Brain pericyte (primary cell): ENCODE data around the gene CECR2.

ENCODE experiments used
- DNase-seq: peaks from one replicate; pipeline ENCODE4 v3.0.0-alpha.2; 2012; ENCODE audit warnings: low read depth, low spot score

CECR2 gene

DNA sequence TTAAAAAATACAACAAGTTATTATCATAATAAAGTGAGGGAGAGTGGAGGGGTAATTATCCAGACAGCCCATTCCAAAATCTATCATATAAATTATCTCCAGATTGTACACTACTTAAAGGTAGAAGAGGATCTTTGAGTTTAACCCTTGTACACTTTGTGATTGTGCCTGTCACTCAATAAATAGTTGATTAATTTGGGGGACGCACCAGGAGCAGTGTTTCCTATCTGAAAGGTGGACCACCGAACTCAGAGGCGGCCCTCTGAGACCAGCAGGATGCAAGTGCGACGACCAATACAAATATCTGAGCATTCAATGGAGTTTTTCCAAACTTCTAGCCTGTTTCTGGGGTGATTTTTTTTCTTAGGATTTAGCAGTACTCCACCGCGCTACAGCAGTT is 1.1 kb upstream of the CECR2 start:
- no peak for DNase-seq

DNA sequence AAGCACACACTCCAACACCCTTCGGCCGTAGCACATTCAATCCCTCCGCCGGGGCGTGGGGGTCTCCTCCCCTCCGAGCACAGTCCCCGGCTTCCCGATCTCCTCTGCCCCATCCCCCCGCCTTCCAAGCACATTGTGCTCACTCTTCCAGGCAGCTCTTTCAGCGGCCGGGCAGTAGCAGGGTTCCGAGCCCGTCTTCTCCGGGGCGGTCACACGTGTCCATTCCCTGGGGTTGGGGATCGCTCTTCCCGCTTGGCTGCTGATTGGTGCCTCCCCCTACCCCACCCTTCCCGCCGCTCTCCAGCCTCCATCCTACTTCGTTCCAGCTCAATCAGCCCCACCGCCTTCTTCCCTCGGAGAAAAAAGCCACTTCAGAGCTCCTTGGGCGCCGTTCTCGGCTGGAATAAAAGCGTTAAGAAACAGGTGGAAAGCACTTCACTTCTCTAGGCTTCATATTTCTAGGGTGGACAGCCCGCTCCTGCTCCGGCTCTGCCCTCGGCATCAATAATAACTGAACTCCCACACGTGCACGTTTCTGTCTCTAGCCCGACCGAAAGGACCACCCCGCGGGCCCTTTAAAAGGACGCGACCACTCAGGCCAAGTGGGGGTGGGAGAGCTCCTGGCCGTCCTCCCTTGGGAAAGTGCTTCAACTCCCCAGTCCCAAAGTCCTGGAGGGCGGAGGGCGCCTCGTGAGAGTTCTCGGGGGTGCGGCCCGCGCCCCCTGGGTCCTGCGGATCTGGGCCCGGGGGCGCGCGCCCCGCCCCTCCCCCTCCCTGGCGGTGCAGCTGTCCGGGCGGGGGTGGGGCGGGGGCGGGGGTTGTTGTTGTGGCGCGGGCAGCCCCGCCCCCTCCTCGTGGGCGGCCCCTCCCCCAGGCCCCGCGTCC is 464 bp upstream of the CECR2 start:
- DNase-seq: no peak

DNA sequence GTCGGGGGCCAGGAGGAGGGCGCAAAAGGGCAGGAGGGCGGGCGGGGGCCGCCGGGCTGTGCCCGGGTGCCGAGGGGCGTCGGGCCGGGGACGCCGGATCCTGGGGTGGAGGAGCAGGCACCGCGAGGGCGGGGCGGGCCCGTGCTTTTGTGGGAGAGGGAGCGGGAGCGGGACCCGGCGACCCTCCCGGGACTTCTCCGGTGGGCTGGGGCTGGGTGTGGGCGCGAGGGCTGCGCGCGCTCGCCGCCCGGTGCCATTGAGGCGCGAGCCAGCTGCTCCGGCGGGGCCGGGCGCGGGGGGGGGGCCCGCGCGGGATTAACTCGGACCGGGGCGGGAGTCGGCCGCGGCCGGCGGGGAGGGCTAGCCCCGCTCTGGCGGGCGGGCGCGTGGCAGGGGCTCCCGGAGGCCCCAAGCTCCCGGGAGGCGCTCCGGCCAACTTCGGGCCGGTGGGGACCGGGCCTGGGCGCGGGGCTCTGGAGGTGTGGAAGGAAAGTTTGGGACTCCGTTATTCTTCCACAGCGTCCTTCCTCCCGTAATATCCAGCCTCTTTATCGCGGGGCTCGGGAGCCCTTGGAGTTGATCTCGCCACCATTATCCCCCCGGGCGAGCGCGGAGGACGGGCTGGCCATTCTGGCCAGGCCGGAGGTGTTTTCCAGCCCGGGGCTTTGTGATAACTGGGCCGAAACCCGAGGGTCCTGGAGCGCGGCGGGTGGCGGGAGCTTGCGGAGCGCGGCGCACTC is 936 bp downstream of the CECR2 start:
- DNase-seq: no peak

DNA sequence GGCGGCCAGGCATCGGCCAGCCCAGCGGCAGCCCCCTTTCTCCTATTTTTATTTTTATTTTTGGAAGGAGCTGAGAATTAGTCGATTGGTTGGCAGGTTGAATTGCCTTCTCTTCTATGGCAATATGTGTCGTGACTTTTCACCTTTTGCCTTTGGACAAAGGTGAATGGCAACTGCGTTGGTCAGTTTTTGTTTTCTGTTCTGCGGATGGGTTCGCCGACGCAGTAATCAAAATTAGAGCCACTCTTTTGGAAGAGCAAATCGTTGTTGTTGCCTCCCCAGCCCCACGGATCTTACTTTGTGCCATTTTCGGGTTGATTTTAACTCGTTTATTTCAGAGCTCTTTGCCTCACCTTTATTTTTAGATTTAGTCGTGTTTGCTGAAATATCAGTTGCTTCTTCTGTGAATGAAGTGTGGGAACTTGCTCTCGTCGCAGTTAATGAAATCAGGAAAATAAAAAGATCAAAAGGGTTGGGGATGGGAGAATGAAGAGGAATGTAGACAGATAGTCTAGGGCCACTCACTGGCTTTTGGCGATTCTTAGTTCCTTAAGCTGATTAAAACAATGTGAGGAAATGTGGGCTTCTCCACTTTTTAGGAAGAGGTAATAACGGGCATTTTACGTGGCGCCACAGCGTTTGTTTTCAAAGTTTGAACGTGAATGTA is 1.6 kb downstream of the CECR2 start:
- no peak for DNase-seq

DNA sequence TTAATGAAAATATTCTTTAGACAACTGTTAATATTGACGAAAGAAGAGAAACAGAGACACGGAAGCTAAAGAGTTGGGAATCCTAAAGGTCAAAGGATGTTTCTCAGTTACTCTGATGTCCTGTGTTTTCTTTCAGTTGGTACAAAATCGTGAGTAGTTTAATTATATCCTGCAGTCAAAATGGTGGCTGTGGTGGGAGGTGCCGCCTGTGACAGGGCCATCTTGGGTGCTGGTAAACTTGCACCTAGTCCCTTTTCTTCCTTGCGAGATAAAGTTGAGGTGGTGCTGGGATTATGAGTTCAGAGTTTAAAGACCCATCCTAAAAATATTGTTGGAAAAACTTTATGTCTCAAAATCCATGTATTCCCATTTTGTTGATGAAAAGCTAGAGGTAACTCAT is 2.2 kb downstream of the CECR2 start:
- no peak for DNase-seq

DNA sequence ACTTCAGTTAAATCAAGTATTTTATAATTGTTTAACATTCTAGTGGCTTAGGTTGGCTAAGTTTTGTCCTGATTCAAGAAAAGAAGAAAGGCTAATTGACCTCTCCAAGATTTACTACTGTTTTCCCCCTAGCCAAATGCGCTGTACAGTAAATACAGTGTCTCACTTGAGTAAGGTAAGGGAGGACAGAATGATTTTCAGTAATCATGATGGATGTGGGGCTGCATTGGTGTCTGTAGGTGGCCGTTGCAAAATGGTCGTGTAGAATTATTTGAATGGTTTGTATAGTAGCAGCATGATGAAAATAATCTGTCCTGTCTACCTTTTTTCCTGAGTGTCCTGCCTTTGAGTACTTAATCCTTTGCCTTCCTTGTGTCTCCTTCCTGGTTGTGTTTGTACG is 4.6 kb downstream of the CECR2 start:
- DNase-seq: no peak

DNA sequence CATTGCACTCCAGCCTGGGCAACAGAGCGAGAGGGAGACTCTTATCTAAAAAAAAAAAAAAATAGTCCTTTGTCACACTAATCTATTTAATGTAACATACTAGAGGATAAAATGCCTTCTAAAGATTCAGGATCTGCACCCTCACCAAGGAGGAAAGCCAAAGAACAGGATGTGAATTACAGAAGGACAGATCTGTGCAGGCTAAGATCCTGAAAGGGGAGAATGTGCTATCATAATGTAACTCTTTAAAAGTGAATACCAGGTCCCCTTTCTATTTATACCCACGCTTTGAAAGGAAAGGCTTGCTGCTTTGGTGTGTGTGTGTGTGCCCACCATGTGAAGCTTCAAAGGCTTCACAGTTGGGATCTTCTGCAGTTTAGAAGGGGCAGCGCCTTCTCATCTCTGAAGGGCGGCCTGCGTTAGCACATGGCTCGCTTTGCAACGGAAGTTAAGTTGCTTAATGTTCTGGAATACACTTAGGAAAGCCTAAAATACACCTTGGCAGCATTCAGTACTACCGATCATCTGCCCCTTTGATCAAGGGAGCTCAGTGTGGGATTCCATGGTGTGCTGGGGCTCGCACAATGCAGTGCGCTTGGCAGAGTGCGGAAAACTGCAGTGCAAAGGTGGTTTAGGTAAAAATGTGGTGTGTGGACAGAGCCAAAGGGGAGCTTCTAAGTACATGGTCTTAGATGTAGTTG is 6.8 kb downstream of the CECR2 start:
- no peak for DNase-seq

DNA sequence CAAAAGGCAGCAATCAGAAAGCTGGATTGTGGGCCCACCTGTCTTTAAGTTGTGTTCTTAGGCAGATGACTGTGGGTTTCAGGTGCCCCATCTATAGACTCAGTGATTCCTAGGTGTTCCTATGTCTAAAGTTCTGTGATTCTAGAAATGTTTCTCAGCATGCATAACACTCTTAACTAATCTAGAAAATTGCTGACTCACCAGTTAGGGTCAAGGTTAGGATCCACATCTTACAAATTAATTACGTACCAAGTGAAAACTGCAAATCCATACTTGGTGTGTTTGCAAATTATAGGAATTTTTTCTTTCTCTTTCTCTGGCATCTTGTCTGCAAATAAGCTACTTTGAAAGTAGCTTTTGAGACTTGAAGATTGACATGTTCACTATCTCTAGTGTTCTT is 7.7 kb downstream of the CECR2 start:
- no peak for DNase-seq

DNA sequence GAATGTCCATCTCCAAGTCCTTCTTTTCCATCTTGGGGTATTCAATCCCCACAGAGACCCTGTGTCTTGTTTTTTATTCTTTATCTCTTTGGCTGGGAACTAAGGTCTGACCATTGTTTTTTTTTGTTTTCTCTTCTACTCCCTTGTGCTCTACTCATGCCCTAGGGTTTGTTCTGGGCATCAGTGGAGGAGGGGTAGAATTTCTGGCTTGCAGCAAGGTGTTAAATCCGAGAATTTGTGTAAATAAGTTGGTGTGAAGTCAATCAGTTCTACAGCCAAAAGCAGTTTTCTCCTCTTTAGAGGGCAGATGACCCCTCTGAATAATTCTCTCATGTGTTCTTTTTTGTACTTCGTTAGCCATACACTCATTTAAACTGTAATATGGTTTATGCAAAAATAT is 10.7 kb downstream of the CECR2 start:
- DNase-seq: no peak

DNA sequence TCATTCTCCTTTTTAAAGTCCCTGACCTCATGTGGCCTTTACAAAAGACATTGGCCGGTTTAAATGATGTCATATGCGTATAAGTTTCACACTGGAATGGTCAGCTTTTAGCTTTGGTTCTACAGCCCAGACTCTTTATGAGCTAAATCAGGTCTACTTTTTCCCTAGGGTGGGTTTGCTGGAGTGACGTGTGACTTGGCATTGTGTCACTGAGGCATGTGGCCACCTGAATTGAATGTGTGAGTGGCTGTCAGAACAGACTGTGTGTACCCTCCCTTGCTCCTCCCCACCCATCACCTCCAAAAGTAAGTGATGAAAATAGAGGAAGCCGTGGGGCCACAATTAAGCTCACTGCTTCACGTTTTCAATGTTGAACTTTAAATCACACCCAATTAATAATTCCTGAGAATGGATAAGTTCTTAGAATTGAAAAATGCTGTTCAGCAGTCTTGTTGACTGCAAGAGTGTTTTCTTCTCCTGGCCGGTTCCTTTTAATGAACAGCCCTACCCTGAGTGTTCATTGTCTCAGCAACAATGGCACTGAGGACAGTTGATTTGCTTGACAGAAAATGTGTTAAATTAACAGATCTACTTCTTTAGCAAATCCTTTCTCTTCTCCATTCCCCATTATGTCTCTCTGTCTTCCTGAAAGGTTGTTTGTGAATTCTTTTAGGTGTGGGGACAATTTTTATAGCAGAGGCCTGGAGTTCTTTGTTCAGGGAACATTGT is 11.3 kb downstream of the CECR2 start:
- DNase-seq: no peak

DNA sequence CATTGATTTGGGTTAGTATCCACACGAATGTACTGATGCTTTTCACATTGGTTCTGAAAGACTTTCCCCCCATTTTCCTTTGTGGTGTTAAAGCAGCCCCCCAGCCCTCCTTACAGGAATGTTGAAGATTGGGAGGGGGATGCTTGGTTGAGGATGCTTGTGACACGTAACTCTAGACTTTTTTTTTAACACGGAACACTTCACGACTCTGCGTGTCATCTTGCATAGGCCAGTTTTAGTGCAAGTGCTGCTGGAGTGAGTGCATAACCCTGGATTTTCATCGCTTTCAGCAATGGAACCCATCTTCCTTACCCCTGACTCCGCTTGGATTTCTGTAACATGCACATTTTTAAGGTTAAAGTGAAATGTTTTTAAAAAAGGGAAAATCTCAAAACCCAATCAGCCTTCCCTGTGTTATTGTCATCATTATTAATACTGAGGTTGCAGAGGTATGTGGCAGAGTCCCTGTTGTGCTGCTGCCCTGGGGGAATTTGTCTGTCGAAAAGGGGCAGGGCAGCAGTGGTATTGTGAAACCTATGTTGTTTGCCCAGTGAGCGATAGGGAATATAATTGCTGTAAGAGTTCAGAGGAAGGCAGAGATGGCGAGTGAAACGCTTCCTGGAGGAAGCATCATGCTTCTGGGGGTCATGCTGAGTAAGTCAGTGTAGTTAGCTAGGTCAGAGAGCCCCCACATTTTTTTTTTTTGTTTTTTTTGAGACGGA is 12.1 kb downstream of the CECR2 start:
- no peak for DNase-seq

DNA sequence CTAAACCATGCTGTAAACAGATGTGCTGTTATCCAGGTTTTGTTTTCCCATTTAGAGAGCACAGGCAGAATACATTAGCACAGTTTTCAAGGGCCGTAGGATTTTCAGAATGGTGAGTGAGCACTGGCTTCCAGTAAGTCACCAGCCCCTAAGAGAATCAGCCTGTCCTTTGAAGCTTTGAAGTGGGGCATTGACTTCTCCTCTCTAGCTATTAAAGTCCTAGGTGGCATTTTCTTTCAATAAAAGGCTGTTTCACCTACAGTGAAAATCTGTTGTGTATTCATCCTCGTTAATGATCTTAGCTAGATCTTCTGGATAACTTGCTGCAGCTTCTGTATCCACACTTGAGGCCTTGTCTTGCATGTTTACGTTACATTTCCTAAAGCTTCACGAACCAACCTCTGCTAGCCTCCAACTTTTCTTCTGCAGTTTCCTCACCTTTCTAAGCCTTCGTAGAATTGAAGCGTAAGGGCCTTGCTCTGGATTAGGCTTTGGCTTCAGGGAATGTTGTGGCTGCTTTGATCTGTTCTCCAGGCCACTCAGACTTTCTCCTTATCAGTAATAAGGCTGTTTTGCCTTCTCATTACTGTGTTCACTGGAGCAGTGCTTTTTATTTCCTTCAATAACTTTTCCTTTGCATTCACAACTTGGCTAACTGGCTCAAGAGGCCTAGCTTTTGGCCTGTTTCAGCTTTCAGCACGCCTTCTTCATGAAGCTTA is 15.5 kb downstream of the CECR2 start:
- DNase-seq: no peak

DNA sequence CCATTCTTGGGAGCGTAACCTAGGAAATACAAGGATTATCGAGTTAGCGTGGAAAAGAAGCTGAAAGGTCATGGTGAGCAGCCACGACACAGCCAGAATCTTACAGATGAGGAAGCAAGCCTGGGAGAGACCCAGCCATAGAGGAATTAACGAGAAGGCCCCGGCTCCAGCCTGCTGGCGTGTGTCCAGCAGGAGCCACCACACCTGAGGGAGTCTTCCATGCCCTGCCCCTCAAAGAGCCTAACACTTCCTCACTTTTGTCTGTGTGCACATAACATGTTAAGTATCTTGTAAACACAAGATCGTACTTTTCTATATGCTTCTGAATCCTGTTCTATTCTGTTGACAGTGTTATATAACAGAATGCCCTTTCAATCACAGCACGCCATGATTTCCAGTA is 18.1 kb downstream of the CECR2 start:
- DNase-seq: no peak

DNA sequence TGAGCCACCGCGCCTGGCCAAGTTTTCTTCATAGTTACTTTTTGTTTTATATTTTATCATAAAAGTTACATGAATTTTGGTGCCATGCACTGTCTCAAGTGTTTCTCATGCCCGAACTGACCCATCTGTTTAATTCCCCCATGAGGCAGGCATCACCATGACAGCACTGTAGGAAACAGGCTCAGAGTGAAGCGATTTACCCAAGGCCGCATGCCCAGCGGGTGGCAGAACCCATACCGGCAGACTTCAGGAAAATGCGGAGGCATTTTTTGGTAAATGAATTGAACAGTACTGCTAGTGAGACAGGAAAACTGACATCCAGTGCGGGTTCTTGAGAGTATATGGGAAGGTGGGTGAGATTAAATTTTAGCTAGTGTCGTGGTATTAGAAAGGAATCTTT is 19.0 kb downstream of the CECR2 start:
- DNase-seq: no peak

DNA sequence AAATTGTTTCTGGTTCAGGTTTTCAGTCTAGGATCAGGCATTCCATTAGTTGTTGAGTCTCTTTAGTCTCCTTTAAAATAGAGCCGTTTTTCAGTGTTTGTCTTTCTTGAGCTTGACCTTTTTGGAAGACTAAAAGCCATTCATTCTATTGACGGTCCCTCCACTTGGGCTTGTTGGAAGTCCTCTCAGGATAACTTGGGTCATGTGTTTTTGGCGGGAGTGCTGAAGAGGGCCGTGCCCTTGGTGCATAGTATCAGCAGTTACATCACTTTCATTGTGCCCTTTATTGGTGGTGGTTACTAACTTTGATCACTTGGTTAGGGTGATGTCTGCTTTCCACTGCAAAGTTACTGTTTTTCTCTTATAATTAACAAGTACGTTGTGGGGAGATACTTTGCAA is 20.8 kb downstream of the CECR2 start:
- DNase-seq: no peak

DNA sequence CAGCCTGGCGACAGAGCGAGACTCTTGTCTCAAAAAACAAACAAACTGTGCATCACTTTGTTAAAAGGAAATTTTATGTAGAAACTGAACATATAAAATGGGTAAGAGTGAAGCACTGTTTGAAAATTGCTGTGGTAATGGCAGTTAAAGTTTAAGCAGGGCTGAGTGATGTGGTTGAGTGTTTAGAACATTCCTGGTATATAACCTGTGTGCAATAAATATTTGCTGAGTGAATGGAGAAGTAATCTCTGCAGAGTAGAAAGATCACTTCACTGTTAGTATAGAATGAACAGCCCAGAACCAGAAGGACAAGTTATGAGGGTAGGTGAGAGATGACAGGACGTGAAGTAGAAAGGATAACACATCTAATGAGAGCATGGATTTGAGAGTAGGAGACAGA is 27.3 kb downstream of the CECR2 start:
- DNase-seq: no peak

DNA sequence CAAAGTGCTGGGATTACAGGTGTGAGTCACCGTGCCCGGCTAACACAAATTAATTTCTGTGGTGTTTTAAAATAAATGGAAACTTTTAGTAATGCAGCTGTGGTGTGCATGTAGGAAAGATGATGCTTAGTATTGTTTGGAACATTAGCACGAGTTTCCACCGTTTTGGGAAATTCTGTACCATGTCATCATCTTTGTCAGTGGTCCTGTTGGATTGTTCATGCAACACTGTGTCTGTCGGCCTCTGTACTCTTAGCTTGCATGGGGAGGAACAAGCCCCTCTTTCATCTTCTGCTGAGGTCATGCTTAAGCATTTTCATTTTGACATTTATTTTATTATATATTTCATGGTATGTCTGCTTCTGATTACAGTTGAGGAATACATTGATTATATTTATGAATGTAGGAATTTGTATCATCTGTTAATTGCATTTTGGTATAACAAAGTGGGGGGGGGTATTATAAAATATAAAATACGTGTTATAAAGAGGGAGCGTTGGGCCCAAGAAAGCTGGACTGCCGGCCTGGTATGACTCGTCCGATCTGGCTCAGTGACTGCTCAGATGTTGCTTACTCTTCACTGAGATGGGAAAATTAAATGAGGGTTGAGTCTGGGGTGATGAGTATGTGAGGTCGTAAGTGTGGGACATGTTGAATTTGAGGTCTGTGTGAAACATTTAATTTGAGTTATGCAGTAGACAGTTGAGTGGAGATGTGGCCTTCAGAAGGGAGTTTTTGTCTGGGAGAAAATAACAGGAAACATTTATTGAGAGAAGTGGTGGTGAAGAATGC is 28.7 kb downstream of the CECR2 start:
- no peak for DNase-seq

DNA sequence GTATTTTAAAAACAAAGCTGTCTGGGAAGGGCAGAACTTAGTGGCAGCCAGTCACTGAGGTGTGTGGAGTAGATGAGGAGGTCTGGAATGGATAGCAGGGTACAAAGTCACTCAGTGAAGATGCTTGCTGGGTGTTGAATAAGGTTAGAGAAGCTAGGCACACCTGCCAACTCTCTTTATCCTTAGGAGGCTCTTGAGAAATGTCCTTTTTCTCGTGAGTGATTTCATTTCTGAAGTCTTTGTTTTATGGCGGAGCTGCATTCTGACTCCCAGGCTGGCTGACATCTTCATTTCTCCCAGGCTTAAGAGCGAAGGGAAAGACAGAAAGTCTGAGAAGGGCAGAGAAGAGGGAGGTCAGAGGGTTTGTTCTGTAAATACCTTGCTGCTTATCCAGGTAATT is 31.0 kb downstream of the CECR2 start:
- DNase-seq: no peak

DNA sequence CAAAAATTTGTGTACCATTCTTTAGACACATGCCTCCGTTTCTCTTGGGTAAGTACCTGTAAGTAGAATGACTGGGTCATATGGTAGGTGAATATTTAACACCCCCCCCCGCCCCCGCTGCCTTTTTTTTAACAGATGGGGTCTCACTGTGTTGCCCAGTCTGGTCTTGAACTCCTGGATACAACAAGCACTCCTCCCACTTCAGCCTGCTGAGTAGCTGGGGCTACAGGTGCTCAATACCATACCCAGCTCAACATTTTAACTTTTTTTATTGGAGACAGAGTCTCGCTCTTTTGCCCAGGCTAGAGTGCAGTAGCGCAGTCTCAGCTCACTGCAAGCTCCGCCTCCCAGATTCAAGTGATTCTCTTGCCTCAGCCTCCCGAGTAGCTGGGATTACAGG is 32.5 kb downstream of the CECR2 start:
- no peak for DNase-seq
